C4-2B (cell line): ENCODE data around the gene SLC1A2.

ENCODE experiments used
- ZFX ChIP-seq: fragments of 450-650 bp; IDR thresholded peaks from 2 replicates; pipeline ENCODE4 v1.6.1; 2017
- TF ChIP-seq, protein P1 (sequence below): fragments of 450-650 bp; conservative IDR thresholded peaks from 2 replicates; pipeline ENCODE4 v1.5.1; 2017; ENCODE audit warnings: mild to moderate bottlenecking

DNA sequence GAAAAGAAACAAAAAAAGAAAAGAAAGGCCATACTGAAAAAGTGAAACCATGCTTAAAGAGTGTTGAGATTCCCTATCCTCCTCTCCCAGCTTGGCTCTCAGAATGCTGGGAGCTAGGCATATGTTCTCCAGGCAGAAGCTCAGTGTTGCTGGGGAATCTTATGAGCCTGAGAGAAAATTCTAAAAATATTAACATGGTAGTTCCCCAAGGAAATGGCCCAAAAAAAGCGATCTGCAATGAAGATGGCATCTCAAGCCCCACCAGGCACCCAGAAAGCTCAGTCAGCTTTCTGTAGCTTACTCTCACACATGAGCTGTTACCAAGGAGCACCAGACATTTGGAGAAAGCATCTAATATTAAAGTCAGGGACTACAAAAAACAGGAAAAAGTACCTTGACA, 185.8 kb downstream of the SLC1A2 start:
- TF ChIP-seq, protein P1, sequence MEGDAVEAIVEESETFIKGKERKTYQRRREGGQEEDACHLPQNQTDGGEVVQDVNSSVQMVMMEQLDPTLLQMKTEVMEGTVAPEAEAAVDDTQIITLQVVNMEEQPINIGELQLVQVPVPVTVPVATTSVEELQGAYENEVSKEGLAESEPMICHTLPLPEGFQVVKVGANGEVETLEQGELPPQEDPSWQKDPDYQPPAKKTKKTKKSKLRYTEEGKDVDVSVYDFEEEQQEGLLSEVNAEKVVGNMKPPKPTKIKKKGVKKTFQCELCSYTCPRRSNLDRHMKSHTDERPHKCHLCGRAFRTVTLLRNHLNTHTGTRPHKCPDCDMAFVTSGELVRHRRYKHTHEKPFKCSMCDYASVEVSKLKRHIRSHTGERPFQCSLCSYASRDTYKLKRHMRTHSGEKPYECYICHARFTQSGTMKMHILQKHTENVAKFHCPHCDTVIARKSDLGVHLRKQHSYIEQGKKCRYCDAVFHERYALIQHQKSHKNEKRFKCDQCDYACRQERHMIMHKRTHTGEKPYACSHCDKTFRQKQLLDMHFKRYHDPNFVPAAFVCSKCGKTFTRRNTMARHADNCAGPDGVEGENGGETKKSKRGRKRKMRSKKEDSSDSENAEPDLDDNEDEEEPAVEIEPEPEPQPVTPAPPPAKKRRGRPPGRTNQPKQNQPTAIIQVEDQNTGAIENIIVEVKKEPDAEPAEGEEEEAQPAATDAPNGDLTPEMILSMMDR = no peak
- TF ChIP-seq ZFX = no peak
